HEK293 (cell line): Measurements from ENCODE around the gene CHRM4.
A peak's percentile ranks its signal among the peaks of the same experiment; 100 is the strongest.

Experiments used
- CTCF ChIA-PET: fragments of 350-600 bp; formaldehyde crosslinking; extraction: SDS; loops from one replicate; lab custom pipeline; 2021; ENCODE audit warnings: antibody characterized with exemption; lab: Yijun Ruan, JAX
- POLR2A ChIA-PET: fragments of 300-600 bp; formaldehyde crosslinking; extraction: SDS; loops from one replicate; lab custom pipeline; 2020; ENCODE audit warnings: antibody characterized with exemption, inconsistent platforms; lab: Yijun Ruan, JAX
- H3K27ac ChIP-seq: fragments of 200-500 bp; sonication (Bioruptor generic); 2 replicates; pipeline ENCODE4 v1.5.1; 2014; ENCODE audit warnings: low read depth, low read length, control low read depth, inconsistent platforms; ENCODE audit errors: extremely low read depth
- H3K36me3 ChIP-seq, 2 experiments: fragments of 200-500 bp in 1 of 2; sonication (Bioruptor generic) in 1 of 2; 1 replicate in 1 of 2; 2 replicates in 1 of 2; pipeline ENCODE4 v1.5.1; 2014 to 2017; ENCODE audit warnings: inconsistent platforms in 2 of 2, low read length in 2 of 2; ENCODE audit not compliant: control insufficient read depth in 2 of 2, insufficient read depth in 1 of 2
- H3K4me1 ChIP-seq: fragments of 200-500 bp; sonication (Bioruptor generic); 2 replicates; pipeline ENCODE4 v1.5.1; 2014; ENCODE audit warnings: mild to moderate bottlenecking, low read length, inconsistent platforms; ENCODE audit not compliant: control insufficient read depth, insufficient read depth
- H3K4me3 ChIP-seq: 2 replicates; pipeline ENCODE4 v1.5.1; 2011; ENCODE audit warnings: low read depth, mild to moderate bottlenecking, control low read depth, low read length, moderate library complexity
- H3K9me3 ChIP-seq: fragments of 200-500 bp; sonication (Bioruptor generic); 2 replicates; pipeline ENCODE4 v1.5.1; 2014; ENCODE audit warnings: low read depth, low read length, inconsistent platforms; ENCODE audit not compliant: control insufficient read depth, insufficient read depth
- EGR2 ChIP-seq: fragments of 450-650 bp; formaldehyde crosslinking; IDR thresholded peaks from 2 replicates; pipeline ENCODE4 v1.5.1; 2016; ENCODE audit warnings: low read depth, missing biosample characterization, missing genetic modification characterization
- GLIS1 ChIP-seq: fragments of 450-650 bp; formaldehyde crosslinking; IDR thresholded peaks from 2 replicates; pipeline ENCODE4 v1.5.1; 2016; ENCODE audit warnings: missing biosample characterization, missing genetic modification characterization
- OSR2 ChIP-seq: fragments of 450-650 bp; formaldehyde crosslinking; IDR thresholded peaks from 2 replicates; pipeline ENCODE4 v1.5.1; 2016; ENCODE audit warnings: missing biosample characterization, missing genetic modification characterization
- SP2 ChIP-seq: fragments of 450-650 bp; formaldehyde crosslinking; IDR thresholded peaks from 2 replicates; pipeline ENCODE4 v1.5.1; 2016; ENCODE audit warnings: missing biosample characterization, missing genetic modification characterization
- SP7 ChIP-seq: fragments of 450-650 bp; formaldehyde crosslinking; IDR thresholded peaks from 2 replicates; pipeline ENCODE4 v1.5.1; 2016; ENCODE audit warnings: missing biosample characterization, missing genetic modification characterization
- ZBTB48 ChIP-seq: fragments of 450-650 bp; formaldehyde crosslinking; IDR thresholded peaks from 2 replicates; pipeline ENCODE4 v1.5.1; 2016; ENCODE audit warnings: missing biosample characterization, missing genetic modification characterization
- ZBTB7A ChIP-seq: fragments of 450-650 bp; formaldehyde crosslinking; IDR thresholded peaks from 2 replicates; pipeline ENCODE4 v1.5.1; 2016; ENCODE audit warnings: low read depth, missing biosample characterization, missing genetic modification characterization
- ZFHX2 ChIP-seq: fragments of 450-650 bp; formaldehyde crosslinking; conservative IDR thresholded peaks from 2 replicates; pipeline ENCODE4 v1.5.1; 2016; ENCODE audit warnings: missing biosample characterization, missing genetic modification characterization
- ZFP3 ChIP-seq: fragments of 450-650 bp; formaldehyde crosslinking; IDR thresholded peaks from 2 replicates; pipeline ENCODE4 v1.5.1; 2016; ENCODE audit warnings: low read depth, missing biosample characterization, missing genetic modification characterization
- ZFP37 ChIP-seq: fragments of 450-650 bp; formaldehyde crosslinking; IDR thresholded peaks from 2 replicates; pipeline ENCODE4 v1.5.1; 2016; ENCODE audit warnings: missing biosample characterization, missing genetic modification characterization
- ZNF140 ChIP-seq: fragments of 450-650 bp; formaldehyde crosslinking; IDR thresholded peaks from 2 replicates; pipeline ENCODE4 v1.5.1; 2016; ENCODE audit warnings: missing biosample characterization, missing genetic modification characterization
- ZNF184 ChIP-seq: fragments of 450-650 bp; IDR thresholded peaks from 2 replicates; pipeline ENCODE4 v1.5.1; 2018; ENCODE audit warnings: missing biosample characterization, mild to moderate bottlenecking, missing genetic modification characterization
- ZNF202 ChIP-seq: fragments of 450-650 bp; formaldehyde crosslinking; IDR thresholded peaks from 2 replicates; pipeline ENCODE4 v1.5.1; 2016; ENCODE audit warnings: missing biosample characterization, missing genetic modification characterization, borderline replicate concordance
- ZNF223 ChIP-seq: fragments of 450-650 bp; formaldehyde crosslinking; IDR thresholded peaks from 2 replicates; pipeline ENCODE4 v1.5.1; 2016; ENCODE audit warnings: missing biosample characterization, missing genetic modification characterization
- ZNF354C ChIP-seq: fragments of 450-650 bp; formaldehyde crosslinking; IDR thresholded peaks from 2 replicates; pipeline ENCODE4 v1.5.1; 2016; ENCODE audit warnings: missing biosample characterization, missing genetic modification characterization, low read depth, borderline replicate concordance
- ZNF423 ChIP-seq: fragments of 450-650 bp; formaldehyde crosslinking; IDR thresholded peaks from 2 replicates; pipeline ENCODE4 v1.5.1; 2016; ENCODE audit warnings: missing biosample characterization, missing genetic modification characterization
- ZNF544 ChIP-seq: fragments of 450-650 bp; formaldehyde crosslinking; IDR thresholded peaks from 2 replicates; pipeline ENCODE4 v1.5.0; 2017; ENCODE audit warnings: missing biosample characterization, missing genetic modification characterization
- ZNF561 ChIP-seq: fragments of 450-650 bp; IDR thresholded peaks from 2 replicates; pipeline ENCODE4 v1.5.1; 2018; ENCODE audit warnings: missing biosample characterization, missing genetic modification characterization, borderline replicate concordance
- ZNF585B ChIP-seq: fragments of 450-650 bp; formaldehyde crosslinking; IDR thresholded peaks from 2 replicates; pipeline ENCODE4 v1.5.1; 2016; ENCODE audit warnings: missing biosample characterization, missing genetic modification characterization
- ZNF626 ChIP-seq: fragments of 450-650 bp; sonication (Bioruptor Pico); formaldehyde crosslinking; IDR thresholded peaks from 2 replicates; pipeline ENCODE4 v1.5.1; 2018; ENCODE audit warnings: missing biosample characterization, missing genetic modification characterization, inconsistent platforms
- ZNF701 ChIP-seq: fragments of 450-650 bp; formaldehyde crosslinking; IDR thresholded peaks from 2 replicates; pipeline ENCODE4 v1.5.1; 2016; ENCODE audit warnings: missing biosample characterization, missing genetic modification characterization
- ZNF777 ChIP-seq: fragments of 450-650 bp; formaldehyde crosslinking; IDR thresholded peaks from 2 replicates; pipeline ENCODE4 v1.5.1; 2017; ENCODE audit warnings: missing biosample characterization, missing genetic modification characterization, borderline replicate concordance
- ZSCAN30 ChIP-seq: fragments of 450-650 bp; IDR thresholded peaks from 2 replicates; pipeline ENCODE4 v1.5.1; 2018; ENCODE audit warnings: missing biosample characterization, mild to moderate bottlenecking, missing genetic modification characterization, moderate library complexity
- TF ChIP-seq, protein P1 (sequence below): sonication (generic); formaldehyde crosslinking; IDR thresholded peaks from 2 replicates; pipeline ENCODE4 v1.8.1; 2022; ENCODE audit warnings: mild to moderate bottlenecking, moderate library complexity, missing genetic modification reagents
- TF ChIP-seq, protein P2 (sequence below): fragments of 450-650 bp; formaldehyde crosslinking; IDR thresholded peaks from 2 replicates; pipeline ENCODE4 v1.5.1; 2017; ENCODE audit warnings: missing biosample characterization, missing genetic modification characterization
- TF ChIP-seq, protein P3 (sequence below): fragments of 450-650 bp; formaldehyde crosslinking; conservative IDR thresholded peaks from 2 replicates; pipeline ENCODE4 v1.5.1; 2016; ENCODE audit warnings: low read depth, missing biosample characterization, missing genetic modification characterization
- TF ChIP-seq, protein P4 (sequence below): fragments of 450-650 bp; formaldehyde crosslinking; IDR thresholded peaks from 2 replicates; pipeline ENCODE4 v1.5.1; 2016; ENCODE audit warnings: missing biosample characterization, missing genetic modification characterization

The CHRM4 gene

GRCh38 chr11:46356924-46357482, 34.6 kb downstream of the CHRM4 start:
- Histone ChIP-seq H3K9me3 (no peaks in the 10 kb centered on the region), H3K4me1 (peaks cover 9% of the 10 kb centered on the region), H3K36me3 (peaks cover 0 to 14% of the 10 kb centered on the region in 2 experiments; a peak in 1 of 3 replicates), H3K4me3 (no peak overlapping the region), H3K27ac (no peak overlapping the region)
- POLR2A ChIA-PET: interaction anchor here (1.1 kb wide), 1 partner anchor 21 kb away, joined by 4 read pairs; no protein-coding TSS in a partner anchor
- TF ChIP-seq ZNF140 (tag by site-specific recombination) (no peak), ZBTB7A (tag by site-specific recombination) (no peak), GLIS1 (tag by site-specific recombination) (no peak), SP2 (tag by site-specific recombination) (no peak), OSR2 (tag by site-specific recombination) (no peak), ZNF777 (tag by site-specific recombination) (no peak), ZNF585B (tag by site-specific recombination) (no peak), ZNF202 (no peak), ZNF423 (tag by site-specific recombination) (no peak), ZNF184 (no peak), ZSCAN30 (no peak), ZBTB48 (tag by site-specific recombination) (no peak), ZNF544 (tag by site-specific recombination) (no peak)
- TF ChIP-seq, protein P1, sequence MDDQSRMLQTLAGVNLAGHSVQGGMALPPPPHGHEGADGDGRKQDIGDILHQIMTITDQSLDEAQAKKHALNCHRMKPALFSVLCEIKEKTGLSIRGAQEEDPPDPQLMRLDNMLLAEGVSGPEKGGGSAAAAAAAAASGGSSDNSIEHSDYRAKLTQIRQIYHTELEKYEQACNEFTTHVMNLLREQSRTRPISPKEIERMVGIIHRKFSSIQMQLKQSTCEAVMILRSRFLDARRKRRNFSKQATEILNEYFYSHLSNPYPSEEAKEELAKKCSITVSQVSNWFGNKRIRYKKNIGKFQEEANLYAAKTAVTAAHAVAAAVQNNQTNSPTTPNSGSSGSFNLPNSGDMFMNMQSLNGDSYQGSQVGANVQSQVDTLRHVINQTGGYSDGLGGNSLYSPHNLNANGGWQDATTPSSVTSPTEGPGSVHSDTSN (CRISPR knock-in tag): no peak
- TF ChIP-seq, protein P2, sequence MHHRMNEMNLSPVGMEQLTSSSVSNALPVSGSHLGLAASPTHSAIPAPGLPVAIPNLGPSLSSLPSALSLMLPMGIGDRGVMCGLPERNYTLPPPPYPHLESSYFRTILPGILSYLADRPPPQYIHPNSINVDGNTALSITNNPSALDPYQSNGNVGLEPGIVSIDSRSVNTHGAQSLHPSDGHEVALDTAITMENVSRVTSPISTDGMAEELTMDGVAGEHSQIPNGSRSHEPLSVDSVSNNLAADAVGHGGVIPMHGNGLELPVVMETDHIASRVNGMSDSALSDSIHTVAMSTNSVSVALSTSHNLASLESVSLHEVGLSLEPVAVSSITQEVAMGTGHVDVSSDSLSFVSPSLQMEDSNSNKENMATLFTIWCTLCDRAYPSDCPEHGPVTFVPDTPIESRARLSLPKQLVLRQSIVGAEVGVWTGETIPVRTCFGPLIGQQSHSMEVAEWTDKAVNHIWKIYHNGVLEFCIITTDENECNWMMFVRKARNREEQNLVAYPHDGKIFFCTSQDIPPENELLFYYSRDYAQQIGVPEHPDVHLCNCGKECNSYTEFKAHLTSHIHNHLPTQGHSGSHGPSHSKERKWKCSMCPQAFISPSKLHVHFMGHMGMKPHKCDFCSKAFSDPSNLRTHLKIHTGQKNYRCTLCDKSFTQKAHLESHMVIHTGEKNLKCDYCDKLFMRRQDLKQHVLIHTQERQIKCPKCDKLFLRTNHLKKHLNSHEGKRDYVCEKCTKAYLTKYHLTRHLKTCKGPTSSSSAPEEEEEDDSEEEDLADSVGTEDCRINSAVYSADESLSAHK (tag by site-specific recombination): no peak
- TF ChIP-seq, protein P3, sequence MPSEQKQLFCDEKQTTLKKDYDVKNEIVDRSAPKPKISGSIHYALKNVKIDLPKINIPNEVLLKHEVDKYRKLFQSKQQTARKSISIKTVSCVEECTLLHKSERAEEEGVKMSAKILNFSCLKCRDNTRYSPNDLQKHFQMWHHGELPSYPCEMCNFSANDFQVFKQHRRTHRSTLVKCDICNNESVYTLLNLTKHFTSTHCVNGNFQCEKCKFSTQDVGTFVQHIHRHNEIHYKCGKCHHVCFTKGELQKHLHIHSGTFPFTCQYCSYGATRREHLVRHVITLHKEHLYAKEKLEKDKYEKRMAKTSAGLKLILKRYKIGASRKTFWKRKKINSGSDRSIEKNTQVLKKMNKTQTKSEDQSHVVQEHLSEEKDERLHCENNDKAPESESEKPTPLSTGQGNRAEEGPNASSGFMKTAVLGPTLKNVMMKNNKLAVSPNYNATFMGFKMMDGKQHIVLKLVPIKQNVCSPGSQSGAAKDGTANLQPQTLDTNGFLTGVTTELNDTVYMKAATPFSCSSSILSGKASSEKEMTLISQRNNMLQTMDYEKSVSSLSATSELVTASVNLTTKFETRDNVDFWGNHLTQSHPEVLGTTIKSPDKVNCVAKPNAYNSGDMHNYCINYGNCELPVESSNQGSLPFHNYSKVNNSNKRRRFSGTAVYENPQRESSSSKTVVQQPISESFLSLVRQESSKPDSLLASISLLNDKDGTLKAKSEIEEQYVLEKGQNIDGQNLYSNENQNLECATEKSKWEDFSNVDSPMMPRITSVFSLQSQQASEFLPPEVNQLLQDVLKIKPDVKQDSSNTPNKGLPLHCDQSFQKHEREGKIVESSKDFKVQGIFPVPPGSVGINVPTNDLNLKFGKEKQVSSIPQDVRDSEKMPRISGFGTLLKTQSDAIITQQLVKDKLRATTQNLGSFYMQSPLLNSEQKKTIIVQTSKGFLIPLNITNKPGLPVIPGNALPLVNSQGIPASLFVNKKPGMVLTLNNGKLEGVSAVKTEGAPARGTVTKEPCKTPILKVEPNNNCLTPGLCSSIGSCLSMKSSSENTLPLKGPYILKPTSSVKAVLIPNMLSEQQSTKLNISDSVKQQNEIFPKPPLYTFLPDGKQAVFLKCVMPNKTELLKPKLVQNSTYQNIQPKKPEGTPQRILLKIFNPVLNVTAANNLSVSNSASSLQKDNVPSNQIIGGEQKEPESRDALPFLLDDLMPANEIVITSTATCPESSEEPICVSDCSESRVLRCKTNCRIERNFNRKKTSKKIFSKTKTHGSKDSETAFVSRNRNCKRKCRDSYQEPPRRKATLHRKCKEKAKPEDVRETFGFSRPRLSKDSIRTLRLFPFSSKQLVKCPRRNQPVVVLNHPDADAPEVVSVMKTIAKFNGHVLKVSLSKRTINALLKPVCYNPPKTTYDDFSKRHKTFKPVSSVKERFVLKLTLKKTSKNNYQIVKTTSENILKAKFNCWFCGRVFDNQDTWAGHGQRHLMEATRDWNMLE (tag by site-specific recombination): no peak
- CTCF ChIA-PET: interaction anchor here (0.5 to 1.9 kb wide), 7 partner anchors 8 to 133 kb away, joined by 3 to 8 read pairs (median 3); partner anchors contain the start of gene DGKZ

GRCh38 chr11:46353698-46354097, 37.9 kb downstream of the CHRM4 start:
- no peak overlapping the region for H3K27ac ChIP-seq
- H3K36me3 ChIP-seq: peaks cover 0 to 26% of the 10 kb centered on the region in 2 experiments; a peak in 1 of 3 replicates
- no peaks in the 10 kb centered on the region for H3K9me3 ChIP-seq
- POLR2A ChIA-PET: no interaction called here
- H3K4me1 ChIP-seq: no peaks in the 10 kb centered on the region; the same call in 1 of the 2 replicates
- TF ChIP-seq EGR2 (tag by site-specific recombination): peak; percentile 98
- TF ChIP-seq, protein P4, sequence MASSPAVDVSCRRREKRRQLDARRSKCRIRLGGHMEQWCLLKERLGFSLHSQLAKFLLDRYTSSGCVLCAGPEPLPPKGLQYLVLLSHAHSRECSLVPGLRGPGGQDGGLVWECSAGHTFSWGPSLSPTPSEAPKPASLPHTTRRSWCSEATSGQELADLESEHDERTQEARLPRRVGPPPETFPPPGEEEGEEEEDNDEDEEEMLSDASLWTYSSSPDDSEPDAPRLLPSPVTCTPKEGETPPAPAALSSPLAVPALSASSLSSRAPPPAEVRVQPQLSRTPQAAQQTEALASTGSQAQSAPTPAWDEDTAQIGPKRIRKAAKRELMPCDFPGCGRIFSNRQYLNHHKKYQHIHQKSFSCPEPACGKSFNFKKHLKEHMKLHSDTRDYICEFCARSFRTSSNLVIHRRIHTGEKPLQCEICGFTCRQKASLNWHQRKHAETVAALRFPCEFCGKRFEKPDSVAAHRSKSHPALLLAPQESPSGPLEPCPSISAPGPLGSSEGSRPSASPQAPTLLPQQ (tag by site-specific recombination): 0 out of 2 replicates have a peak, but pooled peaks have one; percentile 19
- TF ChIP-seq ZNF701 (tag by site-specific recombination): no peak
- TF ChIP-seq ZNF561: no peak
- peak; percentile 99 for TF ChIP-seq ZFHX2 (tag by site-specific recombination)
- no peak for TF ChIP-seq ZFP37 (tag by site-specific recombination)
- no peak for TF ChIP-seq ZNF626 (tag by site-specific recombination)
- TF ChIP-seq ZNF354C (tag by site-specific recombination): no peak
- no peak for TF ChIP-seq SP7 (tag by site-specific recombination)
- no peak for TF ChIP-seq ZNF223
- TF ChIP-seq ZFP3 (tag by site-specific recombination): no peak
- TF ChIP-seq, all 188 proteins: peak for 3
- CTCF ChIA-PET: interaction anchor here (0.7 to 10.0 kb wide), 6 partner anchors 13 to 904 kb away, joined by 3 to 98 read pairs (median 6); partner anchors contain the start of genes CHRM4 and NR1H3
- no peak overlapping the region for H3K4me3 ChIP-seq
